Measurements from ENCODE around the gene WDR18.

Gene WDR18

DNA sequence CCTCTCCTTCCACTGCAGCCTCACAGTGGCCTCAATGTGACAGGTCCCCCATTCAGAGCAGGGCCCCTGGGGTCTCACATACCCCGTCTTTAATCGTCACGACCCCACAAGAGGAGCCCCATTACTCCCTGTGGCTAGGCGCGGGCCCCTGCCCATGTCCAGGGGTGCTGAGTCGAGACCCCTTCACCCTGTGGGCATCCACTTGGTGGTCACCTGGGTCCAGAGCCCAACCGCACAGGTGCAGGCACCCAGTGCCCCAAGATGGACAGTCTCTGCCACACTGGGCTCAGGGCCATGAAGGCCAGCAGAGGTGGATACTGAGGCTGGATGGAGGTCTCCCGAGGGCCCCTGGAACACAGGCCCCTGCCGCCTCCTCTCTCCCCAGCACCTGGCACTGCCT lies 33.8 kb downstream of the WDR18 start:
- no peak for TF ChIP-seq GATA3 (IDR thresholded peaks at IDR 0.05; ENCODE audit: low read depth, low read length)

DNA sequence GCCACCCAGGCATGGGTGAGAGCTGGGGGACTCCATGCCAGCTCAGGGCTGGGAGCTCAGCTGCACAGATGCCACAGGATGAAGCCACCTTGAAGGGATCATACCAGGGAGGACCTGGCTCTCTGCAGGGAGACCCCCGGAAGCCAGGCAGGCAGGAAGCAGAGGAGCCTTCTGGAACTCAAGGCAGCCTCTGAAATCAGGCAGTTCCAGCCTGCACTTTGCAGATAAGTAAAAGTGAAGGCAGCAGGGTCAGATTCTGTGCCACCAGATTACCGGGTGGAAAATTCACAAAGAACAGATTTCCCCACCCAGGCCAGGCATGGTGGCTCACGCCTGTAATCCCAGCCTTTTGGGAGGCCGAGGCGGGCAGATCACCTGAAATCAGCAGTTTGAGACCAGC lies 34.2 kb downstream of the WDR18 start:
- TF ChIP-seq GATA2 (IDR thresholded peaks at IDR 0.05; ENCODE audit: low read depth, low read length) (no peak), GATA3 (IDR thresholded peaks at IDR 0.05; ENCODE audit: low read depth, low read length) (no peak)

DNA sequence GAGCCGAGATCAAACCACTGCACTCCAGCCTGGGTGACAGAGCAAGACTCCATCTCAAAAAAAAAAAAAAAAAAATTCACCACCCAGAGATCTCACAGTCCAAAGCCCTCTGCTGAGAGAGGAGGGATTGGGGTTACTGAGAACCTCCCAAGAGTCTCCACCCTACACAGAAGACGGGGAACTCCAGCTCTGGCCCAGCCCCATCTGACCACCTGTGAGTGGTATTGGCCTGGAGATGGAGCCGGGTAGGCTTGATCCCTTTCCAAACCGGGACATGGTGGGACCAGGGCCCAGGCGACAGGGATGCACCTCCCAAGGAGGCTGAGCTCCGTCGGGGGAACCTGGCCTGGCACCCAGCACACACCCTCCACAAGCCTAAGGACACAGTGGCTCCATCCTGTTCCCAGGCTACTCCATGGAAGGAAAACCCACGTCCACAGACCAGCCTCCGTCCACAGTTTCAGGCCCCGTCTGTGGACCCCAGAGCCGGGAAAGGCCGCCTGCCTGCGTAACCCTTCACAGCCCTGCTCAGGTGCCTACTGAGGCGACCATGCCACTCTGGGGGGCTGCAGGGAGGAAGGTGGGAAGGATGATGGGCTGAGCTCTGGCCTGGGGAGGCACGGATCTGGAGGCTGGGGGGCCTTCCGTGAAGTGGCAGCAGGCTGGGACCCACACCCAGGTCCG lies 34.9 kb downstream of the WDR18 start:
- TF ChIP-seq GATA3 (IDR thresholded peaks at IDR 0.05; ENCODE audit: low read depth, low read length) (no peak), GATA2 (IDR thresholded peaks at IDR 0.05; ENCODE audit: low read depth, low read length) (no peak)

DNA sequence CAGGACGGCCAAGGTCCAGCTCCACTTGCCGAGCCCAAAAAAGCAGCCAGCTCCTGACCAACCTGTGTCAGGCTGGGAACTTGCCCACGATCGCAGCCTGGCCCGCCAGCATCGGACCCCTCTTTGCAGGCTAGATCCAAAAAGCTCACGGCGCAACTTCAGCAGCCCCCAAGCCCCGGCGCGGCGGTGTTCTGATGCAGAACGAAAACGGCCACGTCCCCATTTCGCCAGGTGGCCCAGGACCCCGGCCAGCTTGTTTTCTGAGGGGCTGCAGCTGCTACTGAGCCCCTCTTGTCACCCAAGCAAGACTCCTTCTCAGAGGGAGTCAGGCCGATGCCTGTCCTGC lies 35.4 kb downstream of the WDR18 start:
- TF ChIP-seq GATA3 (IDR thresholded peaks at IDR 0.05; ENCODE audit: low read depth, low read length) (no peak), GATA2 (IDR thresholded peaks at IDR 0.05; ENCODE audit: low read depth, low read length) (no peak)

DNA sequence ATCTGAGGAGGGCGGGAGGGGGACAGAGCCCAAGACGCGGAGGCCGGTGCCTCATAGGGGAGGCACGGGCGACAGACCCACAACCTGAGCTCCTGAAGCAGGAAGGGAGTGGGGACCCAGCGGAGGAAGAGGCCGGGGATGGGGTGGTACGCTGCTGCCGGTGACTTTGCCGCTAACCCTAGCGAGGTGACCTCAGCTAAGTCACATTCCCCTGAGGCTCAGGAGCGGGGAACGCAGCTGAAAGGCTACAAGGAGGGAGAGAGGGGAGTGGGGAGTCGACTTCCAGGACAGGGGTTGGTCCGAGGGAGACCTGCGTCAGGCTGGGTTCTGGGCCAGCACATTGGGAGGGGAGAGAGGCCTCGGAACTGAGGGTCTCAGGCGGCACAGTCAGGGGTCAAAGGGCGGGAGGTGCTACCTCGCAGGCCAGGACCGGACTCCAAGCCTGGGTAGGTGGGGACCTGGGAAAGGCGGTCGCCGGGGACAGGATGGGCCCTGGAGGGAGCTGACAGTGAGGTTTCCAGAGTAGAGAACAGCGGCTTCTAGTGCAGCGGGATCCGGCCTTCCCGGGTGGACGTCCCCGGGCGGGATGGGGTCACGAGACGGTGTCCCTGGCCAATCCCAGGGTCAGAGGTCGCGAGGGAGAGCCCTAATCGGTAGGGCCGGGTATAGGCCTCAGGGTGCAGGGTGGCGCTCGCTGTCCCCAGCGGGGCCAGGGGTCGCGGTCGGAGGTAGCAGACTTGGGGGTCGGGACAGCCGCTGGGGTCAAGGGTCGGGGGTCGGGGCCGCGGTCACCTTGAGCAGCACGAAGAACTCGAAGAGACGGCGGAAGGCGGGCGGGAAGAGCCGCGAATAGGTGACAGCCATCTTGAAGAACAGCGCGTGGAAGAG lies 36.1 kb downstream of the WDR18 start:
- no peak for TF ChIP-seq GATA3 (IDR thresholded peaks at IDR 0.05; ENCODE audit: low read depth, low read length)
- TF ChIP-seq GATA2 (IDR thresholded peaks at IDR 0.05; ENCODE audit: low read depth, low read length) = no peak

DNA sequence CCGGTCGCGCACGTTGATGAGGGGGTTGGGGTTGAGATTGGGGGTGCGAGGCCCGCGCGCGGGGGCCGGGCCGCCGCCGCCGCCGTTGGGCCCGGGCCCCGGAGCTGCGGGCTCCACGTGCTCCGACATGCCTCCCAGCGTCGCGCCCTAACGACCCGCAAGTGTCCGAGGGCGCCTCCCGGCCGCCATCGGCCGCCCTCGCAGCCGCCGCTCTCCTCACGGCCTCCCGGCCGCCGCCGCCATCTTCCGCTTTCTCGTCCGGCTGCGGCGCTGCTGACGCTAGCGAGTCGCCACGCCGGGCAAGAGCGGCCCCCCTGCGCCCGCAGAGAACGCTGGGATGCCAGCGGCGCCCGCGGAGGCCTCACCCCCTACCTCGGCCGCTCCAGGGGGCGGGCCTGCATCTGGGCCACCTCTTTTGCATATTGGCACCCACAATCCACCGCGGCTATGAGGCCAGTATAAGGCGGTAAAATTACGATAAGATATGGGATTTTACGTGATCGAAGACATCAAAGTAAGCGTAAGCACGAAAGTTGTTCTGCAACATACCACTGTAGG lies 36.8 kb downstream of the WDR18 start, which contains the start of gene TMEM259:
Gene TMEM259 (minus strand): TSS at position 256 of the 558 bp plus-strand sequence. CDS start 127 bp downstream, at position 129.
- TF ChIP-seq GATA3 (IDR thresholded peaks at IDR 0.05; ENCODE audit: low read depth, low read length) (no peak), GATA2 (IDR thresholded peaks at IDR 0.05; ENCODE audit: low read depth, low read length) (no peak)

DNA sequence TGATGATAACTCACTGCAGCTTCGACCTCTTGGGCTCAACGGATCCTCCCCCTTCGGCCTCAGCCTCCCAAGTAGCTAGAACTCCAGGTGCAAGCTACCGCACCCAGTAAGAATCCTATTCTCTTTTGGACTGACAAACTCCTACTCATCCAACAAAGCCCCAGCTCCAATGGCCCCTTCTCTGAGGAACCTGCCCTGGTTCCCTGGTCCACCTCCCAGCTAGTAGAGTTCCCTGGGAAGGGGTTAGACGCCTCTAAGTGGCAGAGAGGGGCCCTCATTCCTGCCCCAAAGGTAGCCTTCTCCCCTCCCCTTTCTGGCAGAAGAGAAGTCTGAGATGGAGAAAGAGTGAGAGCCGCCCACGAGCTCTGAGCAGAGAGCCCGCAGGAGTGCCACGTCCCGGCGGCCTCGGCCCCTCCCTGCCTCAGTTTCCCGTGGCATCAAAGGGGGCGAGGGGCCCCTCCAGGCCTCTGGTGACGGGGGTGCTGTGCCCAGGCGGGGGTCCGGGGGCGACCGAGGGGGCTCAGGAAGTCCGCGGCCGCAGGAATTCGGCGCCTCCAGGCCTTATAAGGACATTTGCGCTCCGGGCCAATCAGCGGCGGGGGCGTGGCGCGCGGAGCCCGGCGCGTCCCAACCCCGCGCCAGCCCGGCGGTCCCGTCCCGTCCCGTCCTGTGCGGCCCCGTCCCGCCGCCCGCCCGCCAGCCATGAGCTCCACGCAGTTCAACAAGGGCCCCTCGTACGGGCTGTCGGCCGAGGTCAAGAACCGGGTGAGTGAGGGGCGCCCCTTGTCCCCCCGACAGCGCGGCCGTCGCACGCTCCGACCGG lies 42.0 kb downstream of the WDR18 start, which contains the start of gene CNN2:
Gene CNN2 (plus strand): TSS at position 649 of the 823 bp plus-strand sequence. CDS start 54 bp downstream, at position 703.
- TF ChIP-seq GATA3 (IDR thresholded peaks at IDR 0.05; ENCODE audit: low read depth, low read length) (no peak), GATA2 (IDR thresholded peaks at IDR 0.05; ENCODE audit: low read depth, low read length) (no peak)

DNA sequence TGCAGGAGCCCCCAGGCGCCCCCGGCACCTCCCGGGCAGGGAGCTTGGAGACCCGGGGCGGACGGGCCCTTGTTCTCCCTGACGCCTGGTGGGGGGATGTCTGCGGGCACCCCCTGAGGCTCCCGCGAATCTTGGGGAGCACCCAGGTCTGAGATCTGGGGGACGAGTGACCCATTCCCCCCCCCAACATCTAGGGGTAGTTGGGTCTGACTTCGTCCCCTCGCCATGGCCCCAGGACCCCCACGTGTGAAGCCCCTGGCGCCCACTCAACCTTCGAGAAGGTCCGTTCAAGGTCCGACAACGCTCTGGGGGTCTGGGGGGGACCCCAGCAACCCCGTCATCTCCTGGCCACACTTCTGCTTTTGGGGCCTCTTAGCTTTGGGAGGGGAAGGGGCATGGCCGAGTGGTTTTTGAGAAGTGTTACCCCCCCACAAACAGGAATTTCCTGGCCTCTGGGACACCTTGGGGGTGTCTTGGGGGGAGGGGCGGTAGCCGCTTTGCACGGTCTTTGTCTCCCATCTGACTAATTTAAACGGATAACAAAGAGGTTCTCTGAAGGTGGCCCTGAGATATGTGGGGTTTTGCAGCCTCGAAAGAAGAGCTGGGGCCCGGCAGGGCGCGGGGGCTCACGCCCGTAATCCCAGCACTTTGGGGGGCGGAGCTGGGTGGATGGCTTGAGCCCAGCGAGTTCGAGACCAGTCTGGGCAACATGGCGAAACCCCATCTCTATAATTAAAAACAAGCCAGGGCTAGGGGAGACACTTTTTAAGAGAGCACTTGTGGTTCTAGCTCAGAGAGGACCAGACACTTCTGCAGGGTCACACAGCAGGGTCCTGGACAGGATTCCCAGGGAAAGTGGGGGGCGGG lies 42.9 kb downstream of the WDR18 start:
- TF ChIP-seq GATA3 (IDR thresholded peaks at IDR 0.05; ENCODE audit: low read depth, low read length) (no peak), GATA2 (IDR thresholded peaks at IDR 0.05; ENCODE audit: low read depth, low read length) (no peak)

DNA sequence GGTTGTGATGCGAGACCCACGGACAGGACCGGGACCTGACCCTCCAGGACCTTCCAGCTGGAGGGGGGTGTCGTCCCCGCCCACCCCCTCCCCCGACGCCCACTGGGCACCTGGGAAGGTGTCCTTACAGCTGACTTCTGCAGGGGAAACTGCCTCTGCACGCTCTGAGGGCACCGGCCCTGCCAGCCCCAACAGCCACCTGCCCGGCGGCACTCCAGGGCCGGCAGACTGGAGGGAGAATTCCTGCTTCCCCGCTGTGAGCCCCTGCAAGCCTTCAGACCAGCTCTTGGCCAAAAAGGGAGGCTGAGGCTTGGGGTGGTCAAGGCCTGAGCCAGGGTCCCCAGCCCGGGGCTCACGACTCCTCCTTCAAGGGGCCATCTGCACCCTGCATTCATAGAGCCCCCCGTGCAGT lies 43.5 kb downstream of the WDR18 start:
- no peak for TF ChIP-seq GATA2 (IDR thresholded peaks at IDR 0.05; ENCODE audit: low read depth, low read length)
- TF ChIP-seq GATA3 (IDR thresholded peaks at IDR 0.05; ENCODE audit: low read depth, low read length) = no peak

DNA sequence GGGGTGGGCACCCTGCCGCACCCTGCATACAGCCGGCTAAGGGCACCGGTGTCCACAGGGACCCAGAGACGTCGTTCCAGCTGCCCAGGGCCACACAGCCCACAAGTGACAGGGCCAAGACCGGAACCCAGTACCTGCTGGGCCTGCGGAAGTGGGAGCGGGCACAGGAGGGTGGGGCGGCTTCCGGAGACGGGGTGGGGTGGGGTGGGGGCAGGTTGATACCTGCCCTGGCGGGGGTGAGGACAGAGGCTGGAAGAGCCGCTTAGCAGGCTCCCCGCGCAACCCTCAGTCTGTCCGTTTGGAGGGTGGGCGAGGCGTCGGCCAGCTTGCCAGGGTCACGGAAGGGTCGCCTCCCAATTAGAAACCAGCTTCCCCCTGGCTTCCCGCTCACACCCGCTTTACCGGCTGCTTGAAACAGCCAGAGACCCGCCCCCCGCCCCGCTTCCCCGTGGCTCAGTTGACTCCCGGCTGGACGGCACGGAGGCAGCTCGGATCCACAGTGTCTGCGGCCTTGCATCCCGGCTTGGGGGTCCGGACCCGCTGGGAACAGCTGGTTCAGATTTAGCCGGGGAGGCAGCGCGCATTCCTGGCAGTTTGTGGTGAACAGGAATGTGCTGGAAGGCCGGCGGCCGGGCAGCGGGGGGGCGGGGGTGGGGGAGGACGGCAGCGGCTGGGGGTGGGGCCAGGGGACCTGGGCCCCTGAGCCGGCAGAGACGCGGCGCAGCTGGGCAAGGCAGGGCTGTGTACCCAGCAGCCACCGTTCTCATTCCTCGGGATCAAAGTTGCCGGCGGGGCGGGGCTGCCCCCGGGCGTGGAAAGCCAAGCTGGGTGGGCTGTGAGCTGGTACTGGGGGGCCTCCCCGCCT lies 44.1 kb downstream of the WDR18 start:
- TF ChIP-seq GATA2 (IDR thresholded peaks at IDR 0.05; ENCODE audit: low read depth, low read length) = no peak
- TF ChIP-seq GATA3 (IDR thresholded peaks at IDR 0.05; ENCODE audit: low read depth, low read length) = no peak

DNA sequence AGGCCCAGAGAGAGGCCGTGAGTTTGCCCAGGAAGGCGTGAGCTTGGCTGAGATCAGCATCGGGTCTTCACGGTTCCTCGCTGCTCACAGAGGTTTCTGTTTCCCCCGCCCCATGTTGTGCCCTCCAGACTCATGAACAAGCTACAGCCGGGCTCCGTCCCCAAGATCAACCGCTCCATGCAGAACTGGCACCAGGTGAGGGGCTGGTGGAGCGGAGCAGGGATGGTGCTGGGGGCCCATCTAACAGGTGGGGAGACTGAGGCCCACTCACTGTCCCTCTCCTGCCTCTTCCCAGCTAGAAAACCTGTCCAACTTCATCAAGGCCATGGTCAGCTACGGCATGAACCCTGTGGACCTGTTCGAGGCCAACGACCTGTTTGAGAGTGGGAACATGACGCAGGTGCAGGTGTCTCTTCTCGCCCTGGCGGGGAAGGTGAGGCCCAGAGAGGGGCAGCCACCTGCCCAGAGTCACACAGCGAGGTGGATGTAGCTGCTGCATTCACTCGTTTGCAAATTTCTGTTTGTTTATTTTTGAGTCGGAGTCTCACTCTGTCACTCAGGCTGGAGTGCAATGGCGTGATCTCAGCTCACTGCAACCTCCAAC lies 48.2 kb downstream of the WDR18 start:
- TF ChIP-seq GATA2 (IDR thresholded peaks at IDR 0.05; ENCODE audit: low read depth, low read length) (no peak), GATA3 (IDR thresholded peaks at IDR 0.05; ENCODE audit: low read depth, low read length) (no peak)

Data from SH-SY5Y (cell line).